Stimulated activated CD8-positive, alpha-beta memory T cell treated with anti-CD3 and anti-CD28 coated beads, Interleukin-15, amount 100 ng/mL, for 24 hours (primary cell): Measurements from ENCODE around the gene RBMS1.
A peak's percentile ranks its signal among the peaks of the same experiment; 100 is the strongest.
"Not testable (repeated sequence)": the region's sequence is repeated elsewhere in the genome, so short reads cannot be mapped to it uniquely, and the experiment has no call there.

Experiments used
- DNase-seq: peaks from one replicate; pipeline ENCODE4 v3.0.0-alpha.2; 2020; ENCODE audit warnings: low read depth

The RBMS1 gene

GRCh38 chr2:160502478-160502877 is 8.9 kb upstream of the RBMS1 start:
- no peak for DNase-seq

- no peak for DNase-seq
Measured at GRCh38 chr2:160501370-160501769, 7.8 kb upstream of the RBMS1 start.

DNA sequence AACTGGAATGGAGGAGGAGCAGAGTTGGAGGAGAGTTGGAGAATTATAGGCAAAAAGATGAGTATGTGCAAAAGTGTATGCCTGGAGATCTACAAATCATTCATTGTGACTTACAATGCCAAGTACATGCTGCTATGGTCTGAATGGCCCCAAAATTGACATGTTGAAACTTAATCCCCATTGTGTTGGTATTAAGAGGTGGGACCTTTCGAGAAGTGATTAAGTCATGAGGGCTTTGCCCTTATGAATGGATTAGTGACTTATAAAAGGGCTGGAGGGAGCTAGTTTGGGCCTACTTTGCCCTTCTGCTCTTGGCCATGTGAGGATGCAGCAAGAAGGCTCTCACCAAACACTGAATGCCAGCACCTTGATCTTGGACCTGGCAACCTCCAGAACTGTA is 6.3 kb upstream of the RBMS1 start:
- DNase-seq, result no peak

GRCh38 chr2:160498137-160498536 is 4.5 kb upstream of the RBMS1 start:
- DNase-seq, result no peak

DNA sequence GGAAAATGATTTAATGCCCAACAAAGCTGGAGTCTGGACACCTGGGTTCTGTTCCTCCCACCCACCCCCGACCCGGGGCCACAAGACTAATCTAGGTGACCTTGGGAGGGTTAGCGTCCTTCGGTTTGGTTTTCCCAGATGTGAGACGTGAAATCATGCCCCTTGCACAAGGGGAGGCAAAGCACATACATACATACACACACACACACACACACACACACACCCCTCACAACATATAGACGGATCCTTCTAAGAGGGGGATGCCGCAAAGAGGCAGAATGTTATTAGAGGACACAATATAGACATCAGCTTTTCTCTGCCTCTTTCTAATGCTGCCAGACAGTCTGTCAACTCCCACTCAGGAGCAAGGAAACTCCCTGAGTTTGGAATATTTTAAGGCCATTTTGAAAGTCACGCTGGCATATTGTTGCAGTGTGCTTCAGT is 616 bp upstream of the RBMS1 start:
- no peak for DNase-seq

DNA sequence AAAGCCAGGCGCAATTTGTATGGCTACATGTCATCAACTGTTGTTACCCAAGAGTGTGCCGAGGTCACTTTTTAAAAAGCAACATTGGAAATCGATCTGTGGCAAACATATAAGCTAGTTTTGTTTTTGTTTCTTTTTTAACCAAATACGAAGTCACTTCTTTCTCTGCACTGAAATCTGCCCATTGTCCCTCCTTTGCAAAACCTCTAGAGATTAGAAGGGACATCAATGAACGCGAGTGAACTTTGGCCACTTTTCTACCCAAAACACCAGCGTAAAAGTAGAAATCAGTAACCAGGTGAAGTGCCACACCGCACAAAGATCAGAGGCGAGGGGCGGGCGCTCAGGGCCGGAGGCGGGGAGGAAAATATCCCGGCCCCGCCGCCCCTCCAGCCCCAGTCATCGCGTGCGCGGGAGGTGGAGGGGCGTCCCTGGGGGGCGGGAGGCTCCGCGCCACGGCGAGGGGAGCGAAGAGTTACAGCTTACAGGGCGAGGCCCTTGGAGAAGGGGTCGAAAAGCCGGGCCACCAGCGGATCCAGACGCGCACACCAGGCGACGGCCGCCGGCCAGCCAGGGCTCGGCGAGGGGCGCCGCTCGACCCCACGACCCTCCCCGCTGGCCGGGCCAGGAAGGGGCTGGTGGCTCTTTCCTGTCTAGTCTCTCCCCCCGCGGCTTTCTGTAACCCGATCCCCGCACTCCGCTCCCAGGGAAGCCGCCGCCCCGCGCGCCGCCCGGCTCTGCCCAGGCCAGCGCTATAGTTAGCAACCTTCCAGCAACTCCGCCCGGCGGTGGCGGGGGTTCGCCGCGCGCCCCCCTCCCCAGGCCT is 993 bp downstream of the RBMS1 start:
- peak; percentile 7 for DNase-seq

GRCh38 chr2:160491911-160492371 is 1.7 kb downstream of the RBMS1 start:
- no peak for DNase-seq

- DNase-seq, result no peak
Measured at GRCh38 chr2:160490733-160491685, 2.6 kb downstream of the RBMS1 start.

- no peak for DNase-seq
Measured at GRCh38 chr2:160489111-160489510, 4.5 kb downstream of the RBMS1 start.

- not testable (repeated sequence) for DNase-seq
Measured at GRCh38 chr2:160488289-160488688, 5.3 kb downstream of the RBMS1 start.

DNA sequence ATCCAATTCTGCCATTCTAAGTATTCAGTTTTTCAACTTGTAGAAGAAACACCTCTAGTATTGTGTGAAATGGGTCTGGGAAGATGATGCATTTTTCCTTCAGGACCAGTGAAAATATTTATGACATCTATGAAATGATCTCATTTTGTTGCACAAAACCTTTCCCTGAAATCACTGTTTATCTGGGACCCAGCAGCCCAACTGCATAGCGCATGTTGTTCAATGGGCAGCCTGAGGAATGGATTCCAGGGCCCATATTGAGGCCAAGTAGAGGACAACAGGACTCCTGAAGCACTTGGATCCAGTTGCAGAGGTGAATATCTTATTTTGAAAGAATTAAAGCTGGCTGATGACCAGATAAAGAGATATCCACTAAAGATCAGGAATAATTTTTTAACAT is 7.3 kb downstream of the RBMS1 start:
- DNase-seq, result no peak

DNA sequence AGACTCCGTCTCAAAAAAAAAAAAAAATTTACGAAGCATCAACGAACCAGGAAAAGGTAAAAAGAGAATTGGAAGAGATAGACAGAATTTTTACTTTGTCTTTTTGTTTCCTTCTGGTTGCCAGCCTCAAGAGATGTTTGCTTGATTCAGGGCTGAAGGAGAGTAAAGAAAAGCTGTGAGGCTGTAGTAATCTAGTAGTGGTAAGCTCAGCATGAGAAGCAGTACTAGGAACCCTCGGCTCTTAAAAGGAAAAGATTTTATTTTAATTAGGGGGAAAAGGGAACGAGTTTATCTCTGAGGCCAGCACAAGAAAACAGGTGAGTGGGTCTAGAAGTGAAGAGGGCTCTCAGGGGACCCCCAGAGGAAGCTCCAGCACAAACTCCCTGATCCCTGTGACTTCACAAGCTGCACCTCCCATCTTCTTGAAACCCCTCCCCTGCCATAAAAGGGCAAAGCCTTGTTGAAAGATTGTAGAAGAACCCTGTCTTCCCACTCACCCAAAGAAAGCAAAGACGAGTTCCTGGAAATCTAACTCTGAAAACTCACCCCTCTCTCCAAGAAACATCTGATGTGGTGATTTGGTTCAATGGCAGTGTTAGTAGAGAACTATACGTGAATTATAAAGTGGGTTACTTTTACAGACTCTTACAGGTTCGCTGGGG is 8.6 kb downstream of the RBMS1 start:
- DNase-seq, result no peak

DNA sequence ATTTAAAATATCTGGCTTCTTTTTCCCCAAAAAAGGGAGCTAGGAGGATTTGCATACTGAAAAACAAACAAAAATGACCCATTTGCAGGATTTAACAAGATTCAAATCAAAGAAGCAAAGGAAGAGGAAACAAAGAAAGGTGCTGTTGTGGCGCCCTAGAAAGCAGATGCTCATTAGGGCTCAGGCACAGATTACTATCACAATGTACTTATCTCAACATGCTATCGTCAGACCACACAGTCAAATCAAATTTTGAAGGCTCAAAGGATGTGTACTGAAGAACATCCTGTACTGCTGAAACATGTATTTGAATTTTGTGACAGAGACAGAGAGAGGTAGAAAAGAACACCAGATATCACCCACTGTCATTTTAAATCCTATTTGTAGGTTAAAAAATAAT is 10.9 kb downstream of the RBMS1 start:
- no peak for DNase-seq

DNA sequence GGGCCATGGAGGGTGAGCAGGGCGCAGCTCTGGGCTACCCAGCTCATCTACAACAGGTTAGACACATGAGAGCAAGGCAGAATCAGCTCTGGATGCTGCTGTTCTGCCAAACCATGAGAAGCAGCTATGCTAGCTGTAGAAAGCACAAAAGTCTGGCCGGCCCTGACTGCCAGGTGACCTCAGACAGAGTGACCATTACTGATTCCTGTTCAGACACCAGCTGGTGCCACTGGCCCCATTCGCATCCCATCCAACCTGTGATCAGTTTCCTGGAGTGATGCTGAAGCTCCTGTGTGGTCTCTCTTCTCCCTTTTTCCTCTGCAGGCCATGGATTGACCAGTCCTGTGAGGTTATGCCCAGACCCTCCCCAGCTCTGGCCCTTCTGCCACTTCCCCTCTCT is 14.3 kb downstream of the RBMS1 start:
- DNase-seq, result no peak

DNA sequence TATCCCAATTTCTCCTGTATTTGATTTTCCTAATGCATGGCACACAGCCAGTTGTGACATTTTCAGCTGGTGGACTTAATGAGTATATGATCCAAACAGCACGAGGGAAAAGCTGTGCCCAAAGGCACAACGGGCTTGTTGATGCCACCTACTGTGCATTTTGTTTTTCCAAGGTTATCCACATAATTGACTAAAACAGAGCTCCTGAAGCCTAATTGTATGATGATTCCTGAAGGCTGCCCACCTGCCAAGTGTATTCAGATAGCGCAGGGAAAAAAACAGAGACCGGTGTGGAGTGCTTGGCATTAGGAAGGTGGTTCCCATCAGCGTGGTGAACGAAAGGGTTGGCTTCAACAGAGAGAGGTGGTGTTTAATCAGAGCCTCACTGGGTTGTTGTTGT is 14.9 kb downstream of the RBMS1 start:
- DNase-seq, result no peak

GRCh38 chr2:160477032-160477431 is 16.6 kb downstream of the RBMS1 start:
- DNase-seq, result no peak

DNA sequence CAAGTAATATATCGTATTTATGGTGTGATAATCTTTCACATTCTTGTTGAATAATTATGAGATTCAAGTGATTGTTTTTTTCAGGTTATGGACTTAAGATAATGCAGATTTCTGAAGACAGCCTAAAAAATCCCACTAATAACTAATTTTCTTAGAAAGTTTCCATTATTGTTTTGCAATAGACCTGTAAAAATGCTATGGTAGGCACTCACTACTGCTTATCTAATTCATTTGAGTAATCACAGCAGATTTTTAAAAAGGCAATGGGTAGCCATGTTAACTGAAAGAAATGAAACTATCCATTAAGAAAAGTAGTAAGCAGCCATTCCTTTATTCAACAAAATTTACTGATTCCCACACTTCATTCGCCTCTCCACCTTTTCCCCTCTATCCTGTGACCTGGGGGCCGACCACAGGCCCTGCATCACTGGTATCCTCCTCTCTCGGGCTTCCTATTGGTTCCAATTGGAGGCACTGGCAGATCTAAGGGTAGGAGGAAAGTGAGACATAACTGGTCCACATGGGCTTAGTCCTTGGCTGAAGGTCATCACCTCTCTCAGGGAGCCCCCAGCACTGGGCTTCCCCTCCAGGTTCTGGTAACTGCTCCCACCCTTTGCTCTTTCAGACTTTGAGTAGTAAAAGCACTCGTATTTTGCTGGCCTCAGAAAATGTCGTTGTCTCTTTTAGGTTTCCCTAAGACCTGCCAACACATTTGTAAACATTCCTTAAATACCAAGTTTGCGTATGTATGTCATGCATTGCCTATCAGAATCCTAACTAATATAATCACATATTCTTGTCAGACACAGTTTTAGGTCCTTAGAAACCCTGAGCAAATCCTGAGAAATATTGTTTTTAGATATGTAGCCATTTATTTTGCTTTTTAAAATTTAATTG is 18.5 kb downstream of the RBMS1 start:
- DNase-seq, result no peak

DNA sequence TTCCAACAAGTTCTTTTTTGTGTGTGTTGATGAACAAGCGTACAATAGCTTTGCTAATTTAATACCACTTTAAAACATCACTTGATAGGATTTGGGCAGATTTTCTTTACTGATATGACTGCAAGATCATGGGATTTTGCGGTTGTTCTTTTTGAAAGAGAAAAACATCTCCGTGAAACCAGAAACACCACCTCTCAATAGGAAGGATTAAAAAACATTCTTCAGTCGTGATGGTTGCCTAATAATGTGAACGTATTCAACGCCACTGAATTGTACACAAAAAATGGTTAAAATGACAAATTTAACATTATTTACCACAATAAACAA is 19.3 kb downstream of the RBMS1 start:
- DNase-seq, result no peak

- DNase-seq, result no peak
Measured at GRCh38 chr2:160473468-160474318, 19.9 kb downstream of the RBMS1 start.

DNA sequence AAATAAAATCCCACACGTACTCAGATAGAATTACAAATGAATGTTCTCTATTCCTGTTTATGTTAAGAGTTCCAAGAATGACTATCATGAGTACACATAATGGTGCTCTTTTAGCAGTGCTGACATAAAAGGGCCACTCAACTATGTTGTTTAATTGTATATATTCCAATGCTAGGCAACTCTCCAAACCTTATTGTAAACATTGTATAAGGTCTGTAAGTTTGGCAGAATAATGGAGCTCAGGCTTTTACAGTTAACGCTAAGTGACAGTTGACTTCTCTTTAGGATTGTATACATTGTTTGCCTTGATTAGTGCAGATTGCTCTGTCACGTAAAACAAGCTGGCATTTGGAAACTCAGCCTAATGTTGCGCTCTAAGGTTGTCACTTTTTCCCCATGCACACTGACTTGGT is 20.8 kb downstream of the RBMS1 start:
- no peak for DNase-seq

DNA sequence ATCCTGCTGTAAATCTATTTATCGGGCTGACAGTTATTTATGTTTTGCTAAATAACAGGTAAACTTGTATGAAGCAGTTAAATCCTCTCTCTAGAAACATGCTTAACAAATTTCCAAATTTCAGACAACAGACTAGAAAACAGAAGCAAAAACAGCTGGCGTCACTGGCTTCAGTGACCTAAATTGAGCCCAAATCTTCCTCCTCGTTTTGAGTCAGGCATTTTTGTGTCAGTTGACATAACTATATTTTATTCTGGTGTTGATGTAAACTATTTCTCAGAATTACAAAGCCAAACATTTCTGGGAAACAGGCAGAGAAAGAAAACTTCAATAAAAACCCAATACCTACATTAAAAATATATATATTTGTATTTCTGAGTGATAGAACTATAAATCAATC is 21.7 kb downstream of the RBMS1 start:
- no peak for DNase-seq
